HG03469 (cell line): ENCODE measurements around the gene PROK2.

Source experiments
- ATAC-seq: cut with Tn5 transposase; IDR thresholded peaks from one replicate; pipeline ENCODE4 v1.9.1; 2021; ENCODE audit warnings: mild to moderate bottlenecking, moderate library complexity, moderate number of reproducible peaks; ENCODE audit not compliant: unreplicated experiment

The PROK2 gene

DNA sequence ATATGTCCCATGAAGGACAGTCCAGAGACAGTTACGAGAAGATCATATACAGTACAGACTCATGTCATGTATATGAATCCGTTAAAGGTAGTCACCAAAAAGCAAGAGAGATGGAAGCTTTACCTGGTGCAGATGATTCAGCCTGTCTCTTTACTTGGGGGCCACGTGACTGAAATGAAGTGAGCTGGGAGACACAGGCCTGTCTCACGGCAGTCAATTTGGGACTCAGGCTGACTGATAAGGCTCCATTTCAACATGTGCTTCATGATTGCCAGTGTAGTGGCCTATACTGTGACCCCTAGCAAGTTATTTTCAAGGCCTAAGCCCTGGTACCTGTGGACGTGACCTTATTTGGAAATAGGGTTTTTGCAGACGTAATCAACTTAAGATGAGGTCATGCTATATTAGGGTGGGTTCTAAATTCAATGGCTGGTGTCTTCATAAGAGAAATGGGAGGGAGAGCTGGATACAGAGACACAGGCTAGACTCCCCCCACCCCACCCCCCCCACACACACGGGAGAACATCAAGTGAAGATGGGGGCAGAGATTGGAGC is 3.0 kb upstream of the PROK2 start:
- no peak for ATAC-seq

GRCh38 chr3:71786551-71786950 is 1.6 kb upstream of the PROK2 start:
- no peak for ATAC-seq

DNA sequence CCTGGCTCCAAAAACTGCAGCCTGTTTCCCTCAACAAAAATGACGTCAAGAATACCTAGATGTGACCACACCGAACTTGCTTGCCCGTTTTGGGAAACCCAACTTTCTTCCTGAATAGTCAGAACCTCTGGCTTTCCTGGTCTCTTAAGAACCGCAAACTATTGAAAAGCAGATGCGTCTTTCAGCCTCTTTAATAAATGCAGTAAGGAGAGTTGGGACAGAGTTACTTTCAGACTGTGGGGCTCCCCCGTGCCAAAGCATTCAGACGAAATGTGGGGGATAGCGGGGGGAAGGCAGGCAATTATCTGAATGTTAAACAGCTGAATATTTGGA is 1.2 kb upstream of the PROK2 start:
- no peak for ATAC-seq

- ATAC-seq, result no peak
These were observed 726 bp upstream of the PROK2 start for GRCh38 chr3:71785532-71786216.

- ATAC-seq, result no peak
These were observed 591 bp downstream of the PROK2 start for GRCh38 chr3:71784201-71784913.

- ATAC-seq, result no peak
These were observed 1.8 kb downstream of the PROK2 start for GRCh38 chr3:71783152-71783551.

DNA sequence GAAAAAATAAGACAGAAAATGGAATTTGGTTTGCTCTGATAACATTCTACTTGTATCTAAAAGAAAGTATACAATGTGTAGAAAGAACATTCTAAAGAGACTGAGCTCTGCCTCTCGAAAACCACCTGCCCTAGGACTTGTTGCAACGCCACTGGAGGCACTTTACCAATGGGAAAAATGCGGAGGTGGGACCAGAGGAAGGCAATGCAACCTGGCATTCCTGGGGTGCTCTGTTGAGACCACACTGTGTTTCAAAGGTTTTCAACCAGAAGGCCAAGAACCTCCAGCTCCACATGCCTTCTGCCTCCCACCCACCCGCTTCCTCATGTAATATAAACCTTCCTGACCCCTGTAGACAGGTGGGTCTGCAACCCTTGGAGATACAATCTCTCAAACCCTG is 4.5 kb downstream of the PROK2 start:
- ATAC-seq, result no peak

DNA sequence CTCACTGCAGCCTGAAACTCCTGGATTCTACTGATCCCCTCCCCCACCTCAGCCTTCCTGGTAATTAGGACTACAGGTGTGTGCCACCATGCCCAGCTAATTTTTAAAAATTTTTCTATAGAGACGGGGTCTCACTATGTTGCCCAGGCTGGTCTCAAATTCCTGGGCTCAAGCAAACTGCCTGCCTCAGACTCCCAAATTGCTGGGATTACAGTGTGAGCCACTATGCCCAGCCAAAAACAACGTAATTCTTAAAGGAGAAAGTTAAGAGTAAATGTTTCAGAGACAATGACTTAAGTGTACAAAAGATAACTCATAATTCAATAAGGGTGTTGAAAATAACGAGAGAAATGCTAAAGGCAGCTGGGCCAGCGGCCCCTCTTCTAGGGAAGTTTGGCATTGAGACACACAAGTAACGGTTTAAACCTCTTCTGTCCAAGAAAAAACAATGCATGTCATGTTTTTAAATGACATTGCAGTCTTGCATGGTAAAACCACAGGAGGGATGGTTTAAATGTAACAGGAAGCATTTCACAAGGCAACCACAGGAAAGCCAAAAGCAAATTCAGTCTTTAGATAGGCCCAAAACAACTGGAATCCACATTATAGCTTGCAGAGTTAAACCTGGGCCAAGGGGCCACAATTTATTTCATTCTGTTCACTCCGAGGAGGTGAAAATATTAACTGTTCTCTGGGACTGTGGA is 5.1 kb downstream of the PROK2 start:
- no peak for ATAC-seq

GRCh38 chr3:71778353-71778752 is 6.6 kb downstream of the PROK2 start:
- no peak for ATAC-seq

DNA sequence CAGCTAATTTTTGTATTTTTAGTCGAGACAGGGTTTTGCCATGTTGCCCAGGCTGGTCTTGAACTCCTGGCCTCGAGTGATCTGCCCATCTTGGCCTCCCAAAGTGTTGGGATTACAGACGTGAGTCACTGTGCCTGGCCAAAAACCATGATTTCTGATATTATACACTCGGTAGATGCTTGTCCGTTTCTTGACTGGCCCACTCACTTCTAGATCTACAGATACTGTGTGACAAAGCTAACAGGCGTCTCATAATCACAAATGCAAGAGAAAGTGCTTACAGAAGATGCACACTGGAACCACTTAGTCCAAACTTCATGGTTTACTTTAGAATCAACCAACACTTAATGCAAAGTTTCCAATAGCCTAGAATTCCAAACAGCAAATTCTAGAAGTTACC is 8.4 kb downstream of the PROK2 start:
- no peak for ATAC-seq

DNA sequence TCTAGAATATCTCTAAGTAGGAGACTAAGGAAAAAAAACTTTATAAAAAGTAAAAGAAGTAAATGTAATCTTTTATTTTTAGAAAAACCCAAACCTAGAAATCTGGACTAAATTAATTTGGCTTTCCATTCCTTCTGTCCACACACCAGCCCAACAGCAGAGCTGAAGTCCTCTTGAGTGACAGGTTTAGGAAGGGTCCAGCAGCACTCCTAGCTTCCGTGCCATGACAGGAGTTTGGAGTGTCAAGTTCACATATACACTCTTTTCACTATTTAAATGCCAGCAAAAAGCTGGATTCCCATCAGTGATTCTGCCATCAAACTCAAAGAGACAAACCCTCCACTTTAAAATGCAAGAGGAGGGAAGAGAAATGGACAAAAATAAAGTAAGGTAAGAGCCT is 13.1 kb downstream of the PROK2 start:
- ATAC-seq, result no peak

- ATAC-seq, result no peak
These were observed 13.8 kb downstream of the PROK2 start for GRCh38 chr3:71771126-71771525.

- ATAC-seq, result no peak
These were observed 21.5 kb downstream of the PROK2 start for GRCh38 chr3:71763426-71763825.

GRCh38 chr3:71760140-71760539 is 24.8 kb downstream of the PROK2 start:
- ATAC-seq, result no peak

GRCh38 chr3:71759401-71759800 is 25.5 kb downstream of the PROK2 start:
- no peak for ATAC-seq

- no peak for ATAC-seq
These were observed 26.9 kb downstream of the PROK2 start for GRCh38 chr3:71758091-71758490.

- ATAC-seq, result no peak
These were observed 30.2 kb downstream of the PROK2 start for GRCh38 chr3:71754610-71755253.

GRCh38 chr3:71753701-71754609 is 31.0 kb downstream of the PROK2 start, which contains the start of gene GPR27:
Gene GPR27 (plus strand): TSS chr3:71753855. CDS start chr3:71754050, 195 bp downstream.
- ATAC-seq, result no peak

GRCh38 chr3:71752831-71753700 is 31.9 kb downstream of the PROK2 start:
- ATAC-seq, result no peak
